NCI-H146 treated with DMSO at 0.1 percent for 48 hours (cell line): ENCODE data around the gene LUC7L.
"Not testable (repeated sequence)": the region's sequence is repeated elsewhere in the genome, so short reads cannot be mapped to it uniquely, and the experiment has no call there.

Experiments used
- DNase-seq: peaks from one replicate; lab custom pipeline; 2025; ENCODE audit not compliant: unreplicated experiment; lab: John Stamatoyannopoulos, UW

LUC7L gene

DNA sequence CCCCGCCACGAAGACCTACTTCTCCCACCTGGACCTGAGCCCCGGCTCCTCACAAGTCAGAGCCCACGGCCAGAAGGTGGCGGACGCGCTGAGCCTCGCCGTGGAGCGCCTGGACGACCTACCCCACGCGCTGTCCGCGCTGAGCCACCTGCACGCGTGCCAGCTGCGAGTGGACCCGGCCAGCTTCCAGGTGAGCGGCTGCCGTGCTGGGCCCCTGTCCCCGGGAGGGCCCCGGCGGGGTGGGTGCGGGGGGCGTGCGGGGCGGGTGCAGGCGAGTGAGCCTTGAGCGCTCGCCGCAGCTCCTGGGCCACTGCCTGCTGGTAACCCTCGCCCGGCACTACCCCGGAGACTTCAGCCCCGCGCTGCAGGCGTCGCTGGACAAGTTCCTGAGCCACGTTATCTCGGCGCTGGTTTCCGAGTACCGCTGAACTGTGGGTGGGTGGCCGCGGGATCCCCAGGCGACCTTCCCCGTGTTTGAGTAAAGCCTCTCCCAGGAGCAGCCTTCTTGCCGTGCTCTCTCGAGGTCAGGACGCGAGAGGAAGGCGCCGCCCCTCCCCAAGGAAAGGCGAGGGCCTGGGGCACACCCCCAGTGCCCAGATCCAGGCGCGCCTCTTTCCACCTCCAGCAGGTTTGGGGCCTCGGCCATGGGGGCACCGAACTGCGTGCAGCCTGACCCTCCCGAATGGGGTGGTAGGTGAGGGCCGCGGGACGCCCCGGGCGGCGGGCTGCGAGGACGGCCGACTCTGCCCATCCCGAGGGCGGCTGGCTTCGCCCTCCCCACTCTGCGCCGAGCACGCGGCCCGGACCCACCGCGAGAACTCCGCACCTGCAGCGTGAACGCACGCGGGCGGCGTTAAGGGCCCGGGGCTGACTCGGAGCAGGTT is 48.3 kb downstream of the LUC7L start:
- DNase-seq, result peak; percentile 50

- DNase-seq, result no peak
Measured at GRCh38 chr16:180101-180675, 49.1 kb downstream of the LUC7L start, which contains the start of gene HBQ1. TSS of gene HBQ1 (plus strand) at chr16:180459. CDS start at chr16:180487, 28 bp downstream.

DNA sequence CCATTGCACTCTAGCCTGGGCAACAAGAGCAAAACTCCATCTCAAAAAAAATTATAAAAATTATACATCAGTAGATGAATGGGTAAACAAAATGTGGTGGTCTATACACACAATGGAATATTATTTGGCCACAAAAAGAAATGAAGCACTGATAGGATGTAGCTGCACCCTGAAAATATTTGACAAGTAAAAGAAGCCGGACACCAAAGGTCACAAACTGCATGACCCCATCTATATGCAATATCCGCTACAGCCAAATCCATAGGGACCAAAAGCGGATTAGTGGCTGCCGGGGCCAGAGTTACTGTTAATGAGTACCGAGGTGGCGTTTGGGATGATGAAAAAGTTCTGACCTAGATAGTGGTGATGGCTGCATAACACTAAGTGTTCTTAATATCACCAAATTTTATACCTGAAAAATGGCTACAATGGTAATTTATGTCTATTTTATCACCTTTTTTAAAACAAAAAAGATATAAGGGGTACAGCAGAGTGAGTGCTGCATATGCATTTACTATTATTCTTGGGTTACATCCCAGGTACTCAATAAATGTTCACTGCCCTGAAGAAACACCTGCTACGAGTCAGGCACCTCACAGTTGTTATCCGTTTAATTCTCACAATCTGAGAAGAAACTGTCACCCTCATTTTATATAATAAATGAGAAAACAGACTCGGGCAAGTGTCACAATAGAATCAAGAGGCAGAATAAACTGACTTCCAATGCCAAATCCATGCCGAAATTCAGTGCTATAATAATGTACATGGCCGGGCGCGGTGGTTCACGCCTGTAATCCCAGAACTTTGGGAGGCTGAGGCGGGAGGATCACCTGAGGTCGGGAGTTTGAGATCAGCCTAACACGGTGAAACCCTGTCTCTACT is 49.8 kb downstream of the LUC7L start:
- no peak for DNase-seq

DNA sequence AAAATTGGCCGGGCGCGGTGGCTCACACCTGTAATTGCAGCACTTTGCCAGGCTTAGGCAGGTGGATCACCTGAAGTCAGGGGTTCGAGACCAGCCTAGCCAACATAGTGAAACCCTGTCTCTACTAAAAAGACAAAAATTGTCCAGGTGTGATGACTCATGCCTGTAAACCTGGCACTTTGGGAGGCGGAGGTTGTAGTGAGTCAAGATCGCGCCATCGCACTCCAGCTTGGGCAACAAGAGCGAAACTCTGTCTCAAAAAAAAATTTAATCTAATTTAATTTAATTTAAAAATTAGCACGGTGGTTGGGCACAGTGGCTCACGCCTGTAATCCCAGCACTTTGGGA is 50.6 kb downstream of the LUC7L start:
- DNase-seq, result no peak

DNA sequence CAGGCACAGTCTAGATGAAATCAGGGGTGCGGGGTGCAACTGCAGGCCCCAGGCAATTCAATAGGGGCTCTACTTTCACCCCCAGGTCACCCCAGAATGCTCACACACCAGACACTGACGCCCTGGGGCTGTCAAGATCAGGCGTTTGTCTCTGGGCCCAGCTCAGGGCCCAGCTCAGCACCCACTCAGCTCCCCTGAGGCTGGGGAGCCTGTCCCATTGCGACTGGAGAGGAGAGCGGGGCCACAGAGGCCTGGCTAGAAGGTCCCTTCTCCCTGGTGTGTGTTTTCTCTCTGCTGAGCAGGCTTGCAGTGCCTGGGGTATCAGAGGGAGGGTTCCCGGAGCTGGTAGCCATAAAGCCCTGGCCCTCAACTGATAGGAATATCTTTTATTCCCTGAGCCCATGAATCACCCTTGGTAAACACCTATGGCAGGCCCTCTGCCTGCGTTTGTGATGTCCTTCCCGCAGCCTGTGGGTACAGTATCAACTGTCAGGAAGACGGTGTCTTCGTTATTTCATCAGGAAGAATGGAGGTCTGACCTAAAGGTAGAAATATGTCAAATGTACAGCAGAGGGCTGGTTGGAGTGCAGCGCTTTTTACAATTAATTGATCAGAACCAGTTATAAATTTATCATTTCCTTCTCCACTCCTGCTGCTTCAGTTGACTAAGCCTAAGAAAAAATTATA is 51.1 kb downstream of the LUC7L start:
- DNase-seq, result no peak

- DNase-seq, result peak; percentile 86
Measured at GRCh38 chr16:177394-177822, 51.8 kb downstream of the LUC7L start.

- DNase-seq, result not testable (repeated sequence)
Measured at GRCh38 chr16:176477-177382, 52.5 kb downstream of the LUC7L start, which contains the start of gene HBA1. TSS of gene HBA1 (plus strand) at chr16:176680. CDS start at chr16:176717, 37 bp downstream.

- DNase-seq, result not testable (repeated sequence)
Measured at GRCh38 chr16:176006-176405, 53.2 kb downstream of the LUC7L start.

DNA sequence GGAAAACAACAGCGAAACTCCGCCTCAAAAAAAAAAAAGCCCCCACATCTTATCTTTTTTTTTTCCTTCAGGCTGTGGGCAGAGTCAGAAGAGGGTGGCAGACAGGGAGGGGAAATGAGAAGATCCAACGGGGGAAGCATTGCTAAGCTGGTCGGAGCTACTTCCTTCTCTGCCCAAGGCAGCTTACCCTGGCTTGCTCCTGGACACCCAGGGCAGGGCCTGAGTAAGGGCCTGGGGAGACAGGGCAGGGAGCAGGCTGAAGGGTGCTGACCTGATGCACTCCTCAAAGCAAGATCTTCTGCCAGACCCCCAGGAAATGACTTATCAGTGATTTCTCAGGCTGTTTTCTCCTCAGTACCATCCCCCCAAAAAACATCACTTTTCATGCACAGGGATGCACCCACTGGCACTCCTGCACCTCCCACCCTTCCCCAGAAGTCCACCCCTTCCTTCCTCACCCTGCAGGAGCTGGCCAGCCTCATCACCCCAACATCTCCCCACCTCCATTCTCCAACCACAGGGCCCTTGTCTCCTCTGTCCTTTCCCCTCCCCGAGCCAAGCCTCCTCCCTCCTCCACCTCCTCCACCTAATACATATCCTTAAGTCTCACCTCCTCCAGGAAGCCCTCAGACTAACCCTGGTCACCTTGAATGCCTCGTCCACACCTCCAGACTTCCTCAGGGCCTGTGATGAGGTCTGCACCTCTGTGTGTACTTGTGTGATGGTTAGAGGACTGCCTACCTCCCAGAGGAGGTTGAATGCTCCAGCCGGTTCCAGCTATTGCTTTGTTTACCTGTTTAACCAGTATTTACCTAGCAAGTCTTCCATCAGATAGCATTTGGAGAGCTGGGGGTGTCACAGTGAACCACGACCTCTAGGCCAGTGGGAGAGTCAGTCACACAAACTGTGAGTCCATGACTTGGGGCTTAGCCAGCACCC is 54.0 kb downstream of the LUC7L start:
- DNase-seq, result no peak

DNA sequence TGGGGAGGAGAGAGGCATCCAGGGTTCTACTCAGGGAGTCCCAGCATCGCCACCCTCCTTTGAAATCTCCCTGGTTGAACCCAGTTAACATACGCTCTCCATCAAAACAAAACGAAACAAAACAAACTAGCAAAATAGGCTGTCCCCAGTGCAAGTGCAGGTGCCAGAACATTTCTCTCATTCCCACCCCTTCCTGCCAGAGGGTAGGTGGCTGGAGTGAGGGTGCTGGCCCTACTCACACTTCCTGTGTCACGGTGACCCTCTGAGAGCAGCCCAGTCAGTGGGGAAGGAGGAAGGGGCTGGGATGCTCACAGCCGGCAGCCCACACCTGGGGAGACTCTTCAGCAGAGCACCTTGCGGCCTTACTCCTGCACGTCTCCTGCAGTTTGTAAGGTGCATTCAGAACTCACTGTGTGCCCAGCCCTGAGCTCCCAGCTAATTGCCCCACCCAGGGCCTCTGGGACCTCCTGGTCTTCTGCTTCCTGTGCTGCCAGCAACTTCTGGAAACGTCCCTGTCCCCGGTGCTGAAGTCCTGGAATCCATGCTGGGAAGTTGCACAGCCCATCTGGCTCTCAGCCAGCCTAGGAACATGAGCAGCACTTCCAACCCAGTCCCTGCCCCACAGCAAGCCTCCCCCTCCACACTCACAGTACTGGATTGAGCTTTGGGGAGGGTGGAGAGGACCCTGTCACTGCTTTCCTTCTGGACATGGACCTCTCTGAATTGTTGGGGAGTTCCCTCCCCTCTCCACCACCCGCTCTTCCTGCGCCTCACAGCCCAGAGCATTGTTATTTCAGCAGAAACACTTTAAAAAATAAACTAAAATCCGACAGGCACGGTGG is 55.1 kb downstream of the LUC7L start:
- DNase-seq, result not testable (repeated sequence)

GRCh38 chr16:173211-173854 is 55.9 kb downstream of the LUC7L start:
- not testable (repeated sequence) for DNase-seq

DNA sequence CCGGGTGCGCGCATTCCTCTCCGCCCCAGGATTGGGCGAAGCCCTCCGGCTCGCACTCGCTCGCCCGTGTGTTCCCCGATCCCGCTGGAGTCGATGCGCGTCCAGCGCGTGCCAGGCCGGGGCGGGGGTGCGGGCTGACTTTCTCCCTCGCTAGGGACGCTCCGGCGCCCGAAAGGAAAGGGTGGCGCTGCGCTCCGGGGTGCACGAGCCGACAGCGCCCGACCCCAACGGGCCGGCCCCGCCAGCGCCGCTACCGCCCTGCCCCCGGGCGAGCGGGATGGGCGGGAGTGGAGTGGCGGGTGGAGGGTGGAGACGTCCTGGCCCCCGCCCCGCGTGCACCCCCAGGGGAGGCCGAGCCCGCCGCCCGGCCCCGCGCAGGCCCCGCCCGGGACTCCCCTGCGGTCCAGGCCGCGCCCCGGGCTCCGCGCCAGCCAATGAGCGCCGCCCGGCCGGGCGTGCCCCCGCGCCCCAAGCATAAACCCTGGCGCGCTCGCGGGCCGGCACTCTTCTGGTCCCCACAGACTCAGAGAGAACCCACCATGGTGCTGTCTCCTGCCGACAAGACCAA is 56.8 kb downstream of the LUC7L start, which contains the start of gene HBA2:
Gene HBA2, plus strand, starts transcription at position 503 of the 568 bp plus-strand sequence. Its CDS starts 37 bp downstream, at position 540.
- DNase-seq, result not testable (repeated sequence)

DNA sequence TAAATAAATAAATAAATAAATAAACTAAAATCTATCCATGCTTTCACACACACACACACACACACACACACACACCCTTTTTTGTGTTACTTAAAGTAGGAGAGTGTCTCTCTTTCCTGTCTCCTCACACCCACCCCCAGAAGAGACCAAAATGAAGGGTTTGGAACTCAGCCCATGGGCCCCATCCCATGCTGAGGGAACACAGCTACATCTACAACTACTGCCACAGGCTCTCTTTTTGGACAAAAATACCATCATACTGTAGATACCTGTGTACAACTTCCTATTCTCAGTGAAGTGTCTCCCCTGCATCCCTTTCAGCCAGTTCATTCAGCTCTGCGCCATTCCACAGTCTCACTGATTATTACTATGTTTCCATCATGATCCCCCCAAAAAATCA is 58.5 kb downstream of the LUC7L start:
- DNase-seq, result no peak

DNA sequence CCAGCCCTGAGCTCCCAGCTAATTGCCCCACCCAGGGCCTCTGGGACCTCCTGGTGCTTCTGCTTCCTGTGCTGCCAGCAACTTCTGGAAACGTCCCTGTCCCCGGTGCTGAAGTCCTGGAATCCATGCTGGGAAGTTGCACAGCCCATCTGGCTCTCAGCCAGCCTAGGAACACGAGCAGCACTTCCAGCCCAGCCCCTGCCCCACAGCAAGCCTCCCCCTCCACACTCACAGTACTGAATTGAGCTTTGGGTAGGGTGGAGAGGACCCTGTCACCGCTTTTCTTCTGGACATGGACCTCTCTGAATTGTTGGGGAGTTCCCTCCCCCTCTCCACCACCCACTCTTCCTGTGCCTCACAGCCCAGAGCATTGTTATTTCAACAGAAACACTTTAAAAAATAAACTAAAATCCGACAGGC is 59.2 kb downstream of the LUC7L start:
- DNase-seq, result not testable (repeated sequence)

- DNase-seq, result peak; percentile 22
Measured at GRCh38 chr16:169014-169413, 60.2 kb downstream of the LUC7L start.

- DNase-seq, result no peak
Measured at GRCh38 chr16:168424-168823, 60.8 kb downstream of the LUC7L start.
